Measurements from ENCODE around the gene CAPN15. TPM values are rescaled to one million over a fixed set of nuclear protein-coding genes. Genes with fewer than 3 reads are reported as not detected.

Gene CAPN15
- total and polyA plus RNA-seq, 8 donors, result 25.4 to 75.7 (median 40.3) TPM

DNA sequence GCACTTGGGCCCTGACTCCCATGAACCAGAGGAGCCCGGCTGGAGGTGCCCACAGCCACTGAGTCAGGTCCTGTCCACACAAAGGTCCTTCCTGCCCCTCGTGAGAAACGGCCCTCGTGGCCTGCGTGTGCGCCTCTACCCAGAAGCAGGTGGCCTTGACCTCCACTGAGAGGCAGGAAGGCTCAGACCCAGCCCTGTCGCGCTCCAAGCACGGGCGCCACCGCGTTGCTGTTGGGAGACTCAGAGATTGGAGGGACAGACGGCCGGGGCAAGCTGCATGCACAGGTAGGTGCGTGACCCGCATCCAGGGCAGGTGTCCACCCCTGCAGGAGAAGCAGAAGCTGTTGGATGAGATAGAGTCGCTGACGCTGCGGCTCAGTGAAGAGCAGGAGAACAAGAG lies 8.1 kb upstream of the CAPN15 start:
- Histone ChIP-seq H3K36me3 (peaks cover 0 to 20% (median 19%) of the 10 kb centered on the region in 3 donors), H3K4me1 (no peaks in the 10 kb centered on the region), H3K4me3 (no peak overlapping the region), H3K27me3 (no peaks in the 10 kb centered on the region), H3K27ac (no peak overlapping the region), H3K9me3 (no peaks in the 10 kb centered on the region)
- intact Hi-C loops (cut with DNase I), result no loop called here
- DNase-seq (no peak), ATAC-seq (no peak), FAIRE-seq (no peak)
- TF ChIP-seq, protein P1, sequence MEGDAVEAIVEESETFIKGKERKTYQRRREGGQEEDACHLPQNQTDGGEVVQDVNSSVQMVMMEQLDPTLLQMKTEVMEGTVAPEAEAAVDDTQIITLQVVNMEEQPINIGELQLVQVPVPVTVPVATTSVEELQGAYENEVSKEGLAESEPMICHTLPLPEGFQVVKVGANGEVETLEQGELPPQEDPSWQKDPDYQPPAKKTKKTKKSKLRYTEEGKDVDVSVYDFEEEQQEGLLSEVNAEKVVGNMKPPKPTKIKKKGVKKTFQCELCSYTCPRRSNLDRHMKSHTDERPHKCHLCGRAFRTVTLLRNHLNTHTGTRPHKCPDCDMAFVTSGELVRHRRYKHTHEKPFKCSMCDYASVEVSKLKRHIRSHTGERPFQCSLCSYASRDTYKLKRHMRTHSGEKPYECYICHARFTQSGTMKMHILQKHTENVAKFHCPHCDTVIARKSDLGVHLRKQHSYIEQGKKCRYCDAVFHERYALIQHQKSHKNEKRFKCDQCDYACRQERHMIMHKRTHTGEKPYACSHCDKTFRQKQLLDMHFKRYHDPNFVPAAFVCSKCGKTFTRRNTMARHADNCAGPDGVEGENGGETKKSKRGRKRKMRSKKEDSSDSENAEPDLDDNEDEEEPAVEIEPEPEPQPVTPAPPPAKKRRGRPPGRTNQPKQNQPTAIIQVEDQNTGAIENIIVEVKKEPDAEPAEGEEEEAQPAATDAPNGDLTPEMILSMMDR (IDR thresholded peaks at IDR 0.05), result no peak
- WGBS, 2 donors, result 87 to 88% methylated on average over 19 of the region's 19 CpGs

DNA sequence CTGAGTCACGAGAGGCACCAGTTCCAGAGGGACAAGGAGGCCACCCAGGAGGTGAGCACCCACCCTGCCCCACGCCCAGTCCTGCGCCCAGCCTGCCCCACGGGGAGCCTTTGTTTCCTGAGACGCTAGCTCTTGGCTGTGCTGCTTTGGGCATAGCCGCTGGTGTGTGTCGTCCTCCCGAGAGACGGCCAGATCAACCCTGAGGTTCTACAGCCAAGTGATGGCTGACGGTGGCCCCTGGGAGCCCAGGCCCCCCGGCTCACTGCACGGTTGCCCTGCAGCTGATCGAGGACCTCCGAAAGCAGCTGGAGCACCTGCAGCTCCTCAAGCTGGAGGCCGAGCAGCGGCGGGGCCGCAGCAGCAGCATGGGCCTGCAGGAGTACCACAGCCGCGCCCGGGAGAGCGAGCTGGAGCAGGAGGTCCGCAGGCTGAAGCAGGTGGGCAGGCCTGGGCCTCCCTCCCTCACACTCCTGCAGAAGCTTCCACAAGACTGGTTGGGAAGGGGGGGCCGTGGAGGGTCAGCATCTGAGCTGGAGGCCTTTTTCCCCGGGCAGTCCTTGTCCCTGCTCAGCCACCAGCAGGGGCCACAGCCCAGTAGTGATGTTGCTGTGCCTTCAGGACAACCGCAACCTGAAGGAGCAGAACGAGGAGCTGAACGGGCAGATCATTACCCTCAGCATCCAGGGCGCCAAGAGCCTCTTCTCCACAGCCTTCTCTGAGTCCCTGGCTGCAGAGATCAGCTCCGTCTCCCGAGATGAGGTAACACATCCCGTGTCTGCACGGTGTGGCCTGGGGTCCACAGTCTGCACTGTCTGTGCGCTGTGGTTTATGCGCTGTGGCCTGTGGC lies 7.4 kb upstream of the CAPN15 start:
- Histone ChIP-seq H3K9me3 (no peaks in the 10 kb centered on the region), H3K4me3 (no peak overlapping the region), H3K27ac (no peak overlapping the region), H3K4me1 (no peaks in the 10 kb centered on the region), H3K27me3 (no peaks in the 10 kb centered on the region), H3K36me3 (peaks cover 0 to 20% (median 19%) of the 10 kb centered on the region in 3 donors)
- TF ChIP-seq, protein P1 (IDR thresholded peaks at IDR 0.05), result no peak
- 93 to 95% methylated on average over 34 to 35 of the region's 35 CpGs for whole genome bisulfite sequencing, 2 donors
- ATAC-seq (no peak), FAIRE-seq (no peak), DNase-seq (peak in 1 of 6 donors; percentile 73)
- intact Hi-C loops (cut with DNase I), result no loop called here

DNA sequence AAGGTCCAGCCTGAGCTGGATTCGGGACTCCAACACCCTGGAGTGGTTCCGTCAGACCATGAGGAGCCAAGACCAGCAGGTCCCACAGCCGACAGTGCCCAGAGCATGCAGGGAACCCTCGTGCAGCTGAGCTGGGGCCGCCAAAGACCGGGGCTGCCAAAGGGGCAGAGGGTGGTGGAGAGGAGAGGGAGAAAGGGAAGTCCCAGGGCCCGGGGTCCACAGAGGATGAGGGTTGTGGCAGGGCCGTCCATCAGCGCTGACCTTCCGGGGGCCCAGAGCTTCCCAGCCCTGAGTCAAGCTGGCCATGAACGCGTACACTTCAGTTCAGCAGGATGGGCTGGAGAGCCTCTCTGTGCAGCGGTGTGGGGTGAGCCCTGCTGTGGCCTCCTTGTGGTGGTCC lies 6.7 kb upstream of the CAPN15 start:
- TF ChIP-seq, protein P1 (IDR thresholded peaks at IDR 0.05), result no peak
- peaks cover 0 to 18% (median 16%) of the 10 kb centered on the region in 3 donors for H3K36me3 ChIP-seq
- H3K4me1 ChIP-seq, result peaks cover 2 to 5% (median 3%) of the 10 kb centered on the region in 3 donors
- intact Hi-C loops (cut with DNase I), result no loop called here
- DNase-seq, result peak in 2 of 6 donors; percentile 56 to 67
- H3K4me3 ChIP-seq, result no peak overlapping the region
- H3K27me3 ChIP-seq, result no peaks in the 10 kb centered on the region
- no peaks in the 10 kb centered on the region for H3K9me3 ChIP-seq
- 92 to 93% methylated on average over 13 of the region's 13 CpGs for WGBS, 2 donors
- no peak overlapping the region for H3K27ac ChIP-seq
- no peak for FAIRE-seq
- no peak for ATAC-seq

DNA sequence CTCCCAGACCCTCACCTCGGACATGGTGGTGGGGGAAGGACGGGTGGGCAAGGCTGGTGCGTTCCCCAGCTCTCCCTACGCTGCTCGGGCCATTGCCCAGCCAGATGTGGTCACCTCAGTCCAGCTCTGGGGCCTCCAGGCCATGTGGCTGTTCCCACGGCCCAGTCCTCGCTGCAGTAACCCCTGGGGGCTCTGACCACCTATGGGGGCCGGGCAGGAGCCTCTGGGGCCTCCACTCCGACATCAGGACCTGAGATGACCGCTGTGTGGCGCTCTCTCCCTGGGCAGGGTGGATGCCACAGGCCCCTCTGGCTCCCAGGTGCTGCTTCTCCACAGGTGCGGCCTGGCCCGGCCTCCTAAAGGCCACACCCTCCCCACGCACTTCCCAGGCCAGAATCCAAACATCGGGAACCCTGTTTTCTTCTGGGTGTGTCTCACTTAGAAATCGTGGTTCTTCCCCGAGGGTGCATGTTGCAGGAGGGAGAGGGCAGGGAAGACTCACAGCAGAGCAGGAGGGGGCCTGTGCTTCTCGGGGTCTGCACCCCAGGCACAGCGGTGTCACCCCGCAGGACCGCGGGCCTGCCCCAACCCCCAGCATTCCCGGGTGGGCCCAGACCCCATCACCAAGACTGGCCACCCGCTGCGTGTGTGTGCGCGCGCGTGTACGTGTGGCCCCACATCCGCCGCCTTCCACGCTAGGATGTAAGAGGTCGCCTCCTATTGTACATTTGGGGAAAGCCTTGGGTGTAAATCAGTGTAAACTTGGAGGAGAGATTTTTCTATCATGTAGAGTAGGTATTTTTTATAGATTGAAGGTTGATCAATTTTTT lies 5.9 kb upstream of the CAPN15 start:
- H3K9me3 ChIP-seq, result no peaks in the 10 kb centered on the region
- peaks cover 0 to 15% (median 14%) of the 10 kb centered on the region in 3 donors for H3K36me3 ChIP-seq
- intact Hi-C loops (cut with DNase I), result no loop called here
- H3K4me3 ChIP-seq, result no peak overlapping the region
- H3K4me1 ChIP-seq, result peaks cover 7 to 10% (median 9%) of the 10 kb centered on the region in 3 donors
- WGBS, 2 donors, result 73 to 78% methylated on average over 34 of the region's 34 CpGs
- H3K27ac ChIP-seq, result no peak overlapping the region
- H3K27me3 ChIP-seq, result no peaks in the 10 kb centered on the region
- FAIRE-seq (no peak), DNase-seq (peak in 3 of 6 donors; percentile 15 to 72 (median 65)), ATAC-seq (peak in 2 of 4 donors; percentile 8 to 40)
- TF ChIP-seq, protein P1 (IDR thresholded peaks at IDR 0.05), result no peak

Measured in pancreas (tissue), 10 donors.